ENCODE results near the gene LILRB5. TPM values are rescaled to one million over a fixed set of nuclear protein-coding genes. Genes with fewer than 3 reads are reported as not detected.

LILRB5 gene
- total and polyA plus RNA-seq, 9 of the 15 experiments (the other 6 are each of a cell fraction or from before 2014, with no cell fraction given): not detected

DNA sequence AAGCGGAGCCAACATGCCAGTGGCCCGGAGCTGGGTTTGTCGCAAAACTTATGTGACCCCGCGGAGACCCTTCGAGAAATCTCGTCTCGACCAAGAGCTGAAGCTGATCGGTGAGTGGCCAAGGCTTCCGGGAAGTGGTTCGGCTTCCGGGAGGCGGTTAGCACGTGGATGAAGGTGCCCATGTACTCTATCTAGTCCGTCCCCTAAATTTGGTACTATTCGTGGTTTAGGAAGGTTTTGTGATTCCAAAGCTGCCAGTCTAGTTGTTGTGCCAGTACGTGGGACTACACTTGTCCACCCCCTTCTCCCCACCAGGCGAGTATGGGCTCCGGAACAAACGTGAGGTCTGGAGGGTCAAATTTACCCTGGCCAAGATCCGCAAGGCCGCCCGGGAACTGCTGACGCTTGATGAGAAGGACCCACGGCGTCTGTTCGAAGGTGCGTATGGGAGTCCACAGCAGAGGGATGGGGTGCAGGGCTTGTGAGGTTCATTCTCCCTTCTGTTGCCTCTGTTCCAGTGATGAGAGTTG, 55.8 kb downstream of the LILRB5 start:
- TSS peak; percentile 68 for BruUV-seq (replicated peaks)
- Histone ChIP-seq H3K4me1 (replicated peaks in 1 of 2; ENCODE audit: control insufficient read depth in 2 of 2, insufficient read depth in 2 of 2, low read length in 2 of 2) (peaks cover 23 to 32% of the 10 kb centered on the region in 2 experiments), H3K4me3 (peak overlapping the region; percentile 68), H3K4me2 (ENCODE audit: insufficient read depth, low read length) (peak overlapping the region; percentile 89), H3K9me1 (ENCODE audit: control insufficient read depth, insufficient read depth, low read length) (peaks cover 3% of the 10 kb centered on the region), H4K20me1 (replicated peaks; ENCODE audit: control insufficient read depth, insufficient read depth, low read length) (peaks cover 53% of the 10 kb centered on the region), H3K27ac (ENCODE audit: extremely low read depth, low read depth, low read length) (peak overlapping the region; percentile 96), H3K27me3 (ENCODE audit: control insufficient read depth in 2 of 2, insufficient read depth in 2 of 2, low read length in 2 of 2) (no peaks in the 10 kb centered on the region), H2AFZ (ENCODE audit: low read depth, low read length) (peak overlapping the region; percentile 78), H3K36me3 (ENCODE audit: control insufficient read depth, insufficient read depth, low read length) (peaks cover 58% of the 10 kb centered on the region), H3K9me3 (replicated peaks; ENCODE audit: control insufficient read depth, insufficient read depth, low read depth, low read length) (no peaks in the 10 kb centered on the region), H3K9ac (ENCODE audit: insufficient read depth in 1 of 2, low read depth in 2 of 2, low read length in 2 of 2) (peak overlapping the region; percentile 98 to 99), H3K79me2 (ENCODE audit: control insufficient read depth, insufficient read depth, low read length) (peaks cover 59% of the 10 kb centered on the region)
- ChIA-PET POLR2A (interaction anchor here (0.6 to 5.3 kb wide), 19 partner anchors 10 to 260 kb away, joined by 3 to 206 read pairs (median 6); partner anchors contain the start of genes CNOT3, LENG1, MBOAT7 and PRPF31), CTCF (ENCODE audit: low intra/inter-chr PET ratio) (no interaction called here)
- ATAC-seq: no peak; the same call in 2 of the 3 replicates
- in situ Hi-C loops (cut with MboI) (no loop called here), intact Hi-C loops (cut with micrococcal nuclease) (loop anchor here (2.0 kb wide), 1 partner anchor 64 kb away; the partner anchor contains the start of gene CNOT3)
- FAIRE-seq: no peak
- WGBS (ENCODE audit: insufficient coverage, low coverage, missing lambda C conversion rate): under 1% methylated on average over 24 of the region's 28 CpGs
- peak in 1 of 4 experiments; percentile 31 for DNase-seq (ENCODE audit: extremely low read depth in 1 of 4, low spot score in 3 of 4)
- no peak for TF ChIP-seq ZNF644 (tag; IDR thresholded peaks at IDR 0.05; ENCODE audit: low read depth)
- TF ChIP-seq BRF2 (IDR thresholded peaks at IDR 0.05; ENCODE audit: borderline replicate concordance, insufficient read depth, insufficient read length): no peak
- no peak for TF ChIP-seq ZNF384 (IDR thresholded peaks at IDR 0.05; ENCODE audit: low read depth, low read length)
- TF ChIP-seq PHTF2 (CRISPR knock-in tag; IDR thresholded peaks at IDR 0.05): no peak
- TF ChIP-seq ZNF561 (CRISPR knock-in tag; conservative IDR thresholded peaks at IDR 0.05): no peak
- no peak for TF ChIP-seq XRCC3 (IDR thresholded peaks at IDR 0.05)
- no peak for TF ChIP-seq MXI1 (IDR thresholded peaks at IDR 0.05; ENCODE audit: low read depth, low read length)
- TF ChIP-seq TAL1 (IDR thresholded peaks at IDR 0.05): no peak
- TF ChIP-seq MCM5 (IDR thresholded peaks at IDR 0.05; ENCODE audit: low read depth): no peak
- no peak for TF ChIP-seq PRDM10 (IDR thresholded peaks at IDR 0.05; ENCODE audit: partially characterized antibody)
- no peak for TF ChIP-seq NFE2 (IDR thresholded peaks at IDR 0.05; ENCODE audit: low read depth)
- TF ChIP-seq SREBF2 (CRISPR knock-in tag; IDR thresholded peaks at IDR 0.05): no peak
- TF ChIP-seq RUNX1 (IDR thresholded peaks at IDR 0.05; ENCODE audit: low read depth): no peak
- no peak for TF ChIP-seq SRSF9 (IDR thresholded peaks at IDR 0.05; ENCODE audit: borderline replicate concordance, low read depth, low read length)
- peak in 1 of 2 experiments; percentile 65; a peak in 2 of 4 replicates for TF ChIP-seq HDAC1 (IDR thresholded peaks at IDR 0.05)
- no peak for TF ChIP-seq ESRRB (CRISPR knock-in tag; IDR thresholded peaks at IDR 0.05; ENCODE audit: borderline replicate concordance)
- no peak for TF ChIP-seq MTF1 (CRISPR knock-in tag; IDR thresholded peaks at IDR 0.05; ENCODE audit: borderline replicate concordance)
- no peak for TF ChIP-seq PHF21A (IDR thresholded peaks at IDR 0.05; ENCODE audit: borderline replicate concordance, low read depth)
